Smooth muscle cell (in vitro differentiated cells): Measurements from ENCODE around the gene SYNE4. TPM values are rescaled to one million over a fixed set of nuclear protein-coding genes. Genes with fewer than 3 reads are reported as not detected.

Experiments
- DNase-seq: peaks from one replicate; lab custom pipeline; 2025; ENCODE audit not compliant: unreplicated experiment; lab: John Stamatoyannopoulos, UW
- H2AFZ ChIP-seq: fragments of 200-600 bp; sonication (generic); 2 replicates; pipeline ENCODE4 v1.6.0; 2016; ENCODE audit warnings: antibody characterized with exemption, low read depth, mild to moderate bottlenecking
- H3F3A ChIP-seq: fragments of 200-600 bp; sonication (generic); 2 replicates; pipeline ENCODE4 v1.6.0; 2017; ENCODE audit warnings: antibody characterized with exemption, low read depth
- H3K27ac ChIP-seq: fragments of 200-600 bp; sonication (generic); 2 replicates; pipeline ENCODE4 v1.5.1; 2016; ENCODE audit warnings: low read depth, mild to moderate bottlenecking
- H3K27me3 ChIP-seq: fragments of 200-600 bp; sonication (generic); 2 replicates; pipeline ENCODE4 v1.6.1; 2016; ENCODE audit warnings: low read depth, mild to moderate bottlenecking
- H3K36me3 ChIP-seq: fragments of 200-600 bp; sonication (generic); 2 replicates; pipeline ENCODE4 v1.5.1; 2016; ENCODE audit warnings: low read depth
- H3K4me1 ChIP-seq: fragments of 200-600 bp; sonication (generic); 2 replicates; pipeline ENCODE4 v1.5.1; 2016; ENCODE audit warnings: low read depth
- H3K4me2 ChIP-seq: fragments of 200-600 bp; sonication (generic); 2 replicates; pipeline ENCODE4 v1.6.0; 2016; ENCODE audit warnings: mild to moderate bottlenecking
- H3K4me3 ChIP-seq: fragments of 200-600 bp; sonication (generic); 2 replicates; pipeline ENCODE4 v1.5.1; 2016; ENCODE audit warnings: mild to moderate bottlenecking
- H3K79me2 ChIP-seq: fragments of 200-600 bp; sonication (generic); 2 replicates; pipeline ENCODE4 v1.6.0; 2016; ENCODE audit warnings: low read depth, mild to moderate bottlenecking
- H3K9ac ChIP-seq: fragments of 200-600 bp; sonication (generic); 2 replicates; pipeline ENCODE4 v1.6.0; 2016; ENCODE audit warnings: low read depth
- H3K9me3 ChIP-seq: fragments of 200-600 bp; sonication (generic); replicated peaks from 2 replicates; pipeline ENCODE4 v1.5.1; 2016; ENCODE audit warnings: low read depth
- H4K20me1 ChIP-seq: fragments of 200-600 bp; sonication (generic); 2 replicates; pipeline ENCODE4 v1.6.0; 2016; ENCODE audit warnings: low read depth
- WGBS: methylation state at CpG from one replicate; pipeline ENCODE4 v1.1.7; 2016; ENCODE audit warnings: low lambda C conversion rate; 5-methylcytosine and 5-hydroxymethylcytosine counted together
- polyA plus RNA-seq: library from polyadenylated mRNA; unstranded; fragments of >200 nt; fragmentation: Nextera tagmentation; extraction: Ambion mirVana; gene quantifications from 2 replicates; pipeline ENCODE4 v1.2.1, GENCODE V29; 2016
- total RNA-seq: library from RNA; depleted of rRNA; stranded (reverse); fragments of >200 nt; gene quantifications from 2 replicates; pipeline ENCODE4 v1.2.3, GENCODE V29; 2014
- TF ChIP-seq, protein P1 (sequence below): fragments of 200-600 bp; sonication (generic); IDR thresholded peaks from 2 replicates; pipeline ENCODE4 v1.5.1; 2017; ENCODE audit warnings: borderline replicate concordance, mild to moderate bottlenecking, antibody characterized with exemption; ENCODE audit not compliant: insufficient read depth, poor library complexity, severe bottlenecking

Gene SYNE4
- total and polyA plus RNA-seq, 2 experiments from 2014 or later, result 1.1 to 2.6 TPM

DNA sequence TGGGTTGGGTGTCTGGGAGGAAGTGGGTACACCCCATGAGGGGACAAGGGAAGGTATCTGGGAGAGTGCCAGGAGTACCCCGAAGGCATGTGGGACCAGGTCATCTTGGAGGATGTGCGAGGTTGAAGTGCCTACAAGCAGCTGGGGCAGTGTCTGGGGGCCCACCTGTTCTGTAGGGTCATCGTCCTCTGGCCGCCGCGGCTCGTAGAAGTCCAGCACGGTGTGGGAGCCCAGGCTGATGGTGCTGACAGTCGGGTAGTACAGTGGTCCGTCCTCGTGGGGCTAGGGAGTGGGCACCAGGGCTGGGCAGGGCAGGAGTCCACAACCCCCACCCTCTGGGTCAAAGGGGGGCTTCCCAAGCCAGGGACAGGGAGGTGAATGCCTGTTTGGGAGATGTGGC lies 1.8 kb upstream of the SYNE4 start:
- Histone ChIP-seq H3F3A (no peaks in the 10 kb centered on the region), H3K36me3 (no peaks in the 10 kb centered on the region), H3K4me1 (peaks cover 16% of the 10 kb centered on the region), H3K27me3 (no peaks in the 10 kb centered on the region), H2AFZ (no peak overlapping the region), H3K27ac (no peak overlapping the region), H4K20me1 (no peaks in the 10 kb centered on the region), H3K9me3 (no peaks in the 10 kb centered on the region), H3K9ac (no peak overlapping the region), H3K4me2 (no peak overlapping the region), H3K79me2 (peaks cover 4% of the 10 kb centered on the region), H3K4me3 (no peak overlapping the region)
- DNase-seq, result no peak
- TF ChIP-seq, protein P1, sequence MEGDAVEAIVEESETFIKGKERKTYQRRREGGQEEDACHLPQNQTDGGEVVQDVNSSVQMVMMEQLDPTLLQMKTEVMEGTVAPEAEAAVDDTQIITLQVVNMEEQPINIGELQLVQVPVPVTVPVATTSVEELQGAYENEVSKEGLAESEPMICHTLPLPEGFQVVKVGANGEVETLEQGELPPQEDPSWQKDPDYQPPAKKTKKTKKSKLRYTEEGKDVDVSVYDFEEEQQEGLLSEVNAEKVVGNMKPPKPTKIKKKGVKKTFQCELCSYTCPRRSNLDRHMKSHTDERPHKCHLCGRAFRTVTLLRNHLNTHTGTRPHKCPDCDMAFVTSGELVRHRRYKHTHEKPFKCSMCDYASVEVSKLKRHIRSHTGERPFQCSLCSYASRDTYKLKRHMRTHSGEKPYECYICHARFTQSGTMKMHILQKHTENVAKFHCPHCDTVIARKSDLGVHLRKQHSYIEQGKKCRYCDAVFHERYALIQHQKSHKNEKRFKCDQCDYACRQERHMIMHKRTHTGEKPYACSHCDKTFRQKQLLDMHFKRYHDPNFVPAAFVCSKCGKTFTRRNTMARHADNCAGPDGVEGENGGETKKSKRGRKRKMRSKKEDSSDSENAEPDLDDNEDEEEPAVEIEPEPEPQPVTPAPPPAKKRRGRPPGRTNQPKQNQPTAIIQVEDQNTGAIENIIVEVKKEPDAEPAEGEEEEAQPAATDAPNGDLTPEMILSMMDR, result no peak
- WGBS, result 98% methylated on average over 11 of the region's 11 CpGs

DNA sequence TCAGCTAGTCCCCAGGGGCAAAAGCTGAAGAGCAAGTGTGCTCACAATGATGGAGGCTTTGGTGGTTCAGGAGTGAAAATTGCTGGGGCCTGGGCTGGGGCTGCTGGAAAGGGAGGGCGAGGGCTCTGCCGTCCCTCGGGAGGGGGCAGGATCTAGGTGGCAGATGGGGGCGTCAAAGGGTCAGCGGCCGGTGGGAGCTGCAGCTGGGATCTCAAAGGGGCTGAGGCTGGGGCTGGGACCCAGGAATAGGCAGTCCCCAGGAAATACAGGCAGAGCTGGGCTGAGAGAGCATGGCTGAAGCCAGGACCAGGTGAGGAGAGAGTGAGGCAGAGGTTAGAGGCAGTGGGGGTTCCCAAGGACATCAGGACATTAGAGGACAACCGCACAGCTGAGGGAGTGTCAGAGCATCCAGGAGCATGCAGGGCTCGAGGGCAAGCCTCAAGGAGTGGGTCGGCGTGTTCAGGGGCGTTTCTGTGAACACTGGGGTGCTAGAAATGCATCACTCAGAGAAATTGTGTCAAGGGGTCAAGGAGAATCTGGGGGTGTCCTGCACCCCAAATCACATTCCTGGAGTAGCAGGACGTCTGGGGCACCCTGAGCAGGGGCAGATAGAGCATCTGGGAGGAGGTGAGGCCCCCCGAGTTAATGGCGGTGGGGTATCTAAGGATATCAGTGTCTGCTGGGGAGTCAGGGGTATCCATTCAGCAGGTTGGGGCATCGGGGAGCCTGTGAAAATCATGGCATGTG lies 1.2 kb upstream of the SYNE4 start:
- no peaks in the 10 kb centered on the region for H3K27me3 ChIP-seq
- no peaks in the 10 kb centered on the region for H3K36me3 ChIP-seq
- no peak overlapping the region for H3K27ac ChIP-seq
- no peaks in the 10 kb centered on the region for H3K9me3 ChIP-seq
- H4K20me1 ChIP-seq, result no peaks in the 10 kb centered on the region
- no peak overlapping the region for H3K9ac ChIP-seq
- 60% methylated on average over 15 of the region's 15 CpGs for WGBS
- H3K4me2 ChIP-seq, result peak overlapping the region; percentile 83
- H3K4me1 ChIP-seq, result peaks cover 14% of the 10 kb centered on the region
- DNase-seq, result no peak
- H3K4me3 ChIP-seq, result peak overlapping the region; percentile 54
- H2AFZ ChIP-seq, result peak overlapping the region; percentile 36
- peaks cover 4% of the 10 kb centered on the region for H3K79me2 ChIP-seq
- TF ChIP-seq, protein P1, result no peak
- no peaks in the 10 kb centered on the region for H3F3A ChIP-seq

DNA sequence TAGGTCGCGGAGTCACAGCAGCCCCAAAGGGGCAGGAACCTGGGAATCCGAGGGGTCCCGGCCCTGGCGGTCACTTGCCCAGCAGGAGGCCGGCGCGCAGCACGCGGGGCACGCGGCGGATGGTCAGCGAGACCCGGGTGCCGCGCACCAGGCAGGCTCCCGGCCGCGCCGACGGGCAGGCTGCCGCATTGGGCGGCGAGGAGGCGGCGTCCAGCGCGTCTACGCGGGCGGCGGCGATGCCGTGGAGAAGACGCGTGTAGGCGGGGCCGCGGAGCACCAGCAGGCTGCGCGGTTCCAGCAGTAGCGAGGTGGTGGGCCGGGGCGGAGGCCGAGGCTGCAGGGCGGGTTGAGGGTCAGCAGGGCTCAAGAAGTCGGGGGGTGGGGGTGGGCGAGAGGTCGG lies 607 bp upstream of the SYNE4 start:
- Histone ChIP-seq H3K4me2 (peak overlapping the region; percentile 83), H3F3A (no peaks in the 10 kb centered on the region), H3K79me2 (peaks cover 4% of the 10 kb centered on the region), H3K4me3 (peak overlapping the region; percentile 54), H3K27me3 (no peaks in the 10 kb centered on the region), H3K27ac (no peak overlapping the region), H4K20me1 (peaks cover under 1% of the 10 kb centered on the region), H3K36me3 (no peaks in the 10 kb centered on the region), H3K4me1 (peaks cover 11% of the 10 kb centered on the region), H3K9me3 (no peaks in the 10 kb centered on the region), H3K9ac (no peak overlapping the region), H2AFZ (peak overlapping the region; percentile 36)
- WGBS, result 2% methylated on average over 41 of the region's 50 CpGs
- DNase-seq, result no peak
- TF ChIP-seq, protein P1, result no peak

DNA sequence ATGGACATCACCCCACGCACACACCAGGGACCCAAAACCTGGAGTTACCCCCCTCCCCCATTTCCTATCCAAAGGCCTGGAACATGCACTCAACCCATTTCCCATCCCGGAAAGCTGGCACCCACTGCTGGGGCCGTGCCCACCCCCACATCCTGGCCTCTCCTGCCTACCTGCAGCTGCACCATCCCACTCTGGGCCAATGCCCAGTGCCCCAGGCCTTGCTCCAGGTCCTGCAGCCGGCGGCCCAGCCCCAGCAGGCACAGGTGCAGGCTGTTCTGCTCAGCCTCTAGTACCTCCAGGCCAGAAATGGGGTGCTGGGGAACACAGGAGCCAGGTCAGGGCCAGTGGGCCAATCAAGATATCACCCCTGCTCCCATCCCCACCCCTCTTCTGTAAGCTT lies 1.7 kb downstream of the SYNE4 start:
- TF ChIP-seq, protein P1, result no peak
- no peak for DNase-seq
- Histone ChIP-seq H3K4me2 (no peak overlapping the region), H3K27ac (no peak overlapping the region), H3F3A (no peaks in the 10 kb centered on the region), H3K9ac (no peak overlapping the region), H3K36me3 (no peaks in the 10 kb centered on the region), H2AFZ (no peak overlapping the region), H3K79me2 (no peaks in the 10 kb centered on the region), H3K4me1 (peaks cover 7% of the 10 kb centered on the region), H3K9me3 (no peaks in the 10 kb centered on the region), H3K27me3 (no peaks in the 10 kb centered on the region), H4K20me1 (peaks cover 6% of the 10 kb centered on the region), H3K4me3 (no peak overlapping the region)
- WGBS, result 95% methylated on average over 5 of the region's 5 CpGs
